Endothelial cell of hepatic sinusoid (primary cell): Measurements from ENCODE around the gene C16orf96.

Source experiments
- in situ Hi-C: cut with HindIII; loops from 2 replicates; pipeline ENCODE4 v1.10.0; 2017; ENCODE audit warnings: low sequenced_read_pairs

C16orf96 gene

GRCh38 chr16:4557973-4558372 lies 1.8 kb downstream of the C16orf96 start:
- in situ Hi-C loops = no loop called here

- in situ Hi-C loops = no loop called here
Observed at GRCh38 chr16:4561596-4561995, 5.5 kb downstream of the C16orf96 start.

- in situ Hi-C loops = no loop called here
Observed at GRCh38 chr16:4564661-4565267, 8.6 kb downstream of the C16orf96 start.

GRCh38 chr16:4566144-4566543 lies 10.0 kb downstream of the C16orf96 start:
- in situ Hi-C loops = no loop called here

- in situ Hi-C loops = loop anchor here (5.0 kb wide), 1 partner anchor 63 kb away; no protein-coding TSS in a partner anchor
Observed at GRCh38 chr16:4570086-4570485, 13.9 kb downstream of the C16orf96 start.

- in situ Hi-C loops = loop anchor here (5.0 kb wide), 1 partner anchor 64 kb away; no protein-coding TSS in a partner anchor
Observed at GRCh38 chr16:4570688-4571321, 14.7 kb downstream of the C16orf96 start.

GRCh38 chr16:4572715-4573114 lies 16.6 kb downstream of the C16orf96 start:
- in situ Hi-C loops = loop anchor here (5.0 kb wide), 1 partner anchor 65 kb away; no protein-coding TSS in a partner anchor

GRCh38 chr16:4573926-4574325 lies 17.8 kb downstream of the C16orf96 start:
- in situ Hi-C loops = loop anchor here (5.0 kb wide), 1 partner anchor 67 kb away; no protein-coding TSS in a partner anchor

- in situ Hi-C loops = loop anchor here (5.0 kb wide), 1 partner anchor 68 kb away; no protein-coding TSS in a partner anchor
Observed at GRCh38 chr16:4574919-4575705, 19.0 kb downstream of the C16orf96 start.

- in situ Hi-C loops = no loop called here
Observed at GRCh38 chr16:4576008-4576407, 19.9 kb downstream of the C16orf96 start.

- in situ Hi-C loops = no loop called here
Observed at GRCh38 chr16:4578961-4579530, 22.9 kb downstream of the C16orf96 start.

- in situ Hi-C loops = no loop called here
Observed at GRCh38 chr16:4580250-4580649, 24.1 kb downstream of the C16orf96 start.

- in situ Hi-C loops = no loop called here
Observed at GRCh38 chr16:4583906-4584305, 27.8 kb downstream of the C16orf96 start.

- in situ Hi-C loops = no loop called here
Observed at GRCh38 chr16:4586291-4586690, 30.2 kb downstream of the C16orf96 start.

GRCh38 chr16:4588386-4588785 lies 32.2 kb downstream of the C16orf96 start:
- in situ Hi-C loops = no loop called here

- in situ Hi-C loops = no loop called here
Observed at GRCh38 chr16:4588961-4589360, 32.8 kb downstream of the C16orf96 start.

GRCh38 chr16:4591191-4591590 lies 35.1 kb downstream of the C16orf96 start:
- in situ Hi-C loops = no loop called here

GRCh38 chr16:4591706-4592470 lies 35.7 kb downstream of the C16orf96 start:
- in situ Hi-C loops = no loop called here

- in situ Hi-C loops = no loop called here
Observed at GRCh38 chr16:4593086-4593485, 36.9 kb downstream of the C16orf96 start.
